H1 (cell line): ENCODE measurements around the gene ASB1. TPM values are rescaled to one million over a fixed set of nuclear protein-coding genes. Genes with fewer than 3 reads are reported as not detected.

Experiments used
- CTCF ChIA-PET: fragments of 300-600 bp; sonication (Branson Sonifier 250); formaldehyde crosslinking; loops from one replicate; lab custom pipeline; 2021; ENCODE audit not compliant: partially characterized antibody; lab: Charles Lee
- POLR2A ChIA-PET: fragments of 300-600 bp; sonication (Branson Sonifier 250); formaldehyde crosslinking; loops from one replicate; lab custom pipeline; 2021; ENCODE audit warnings: inconsistent platforms; ENCODE audit not compliant: partially characterized antibody; lab: Charles Lee
- DNase-seq, 2 experiments: peaks; one replicate each; pipeline versions ENCODE4 v3.0.0 to v3.0.0-alpha.2; 2010 to 2022; ENCODE audit warnings: low spot score in 2 of 2, low read depth in 1 of 2, mixed read lengths in 1 of 2
- FAIRE-seq: peaks from 2 replicates; lab custom pipeline; 2011; peaks lifted over from hg19 to GRCh38; lab: Jason Lieb, UNC
- H2AFZ ChIP-seq: 2 replicates; pipeline ENCODE4 v1.8.1; 2012; ENCODE audit warnings: low read length, inconsistent platforms
- H2AK5ac ChIP-seq: 2 replicates; pipeline ENCODE4 v1.6.1; 2013; ENCODE audit warnings: low read depth, low read length
- H2BK120ac ChIP-seq: replicated peaks from 2 replicates; pipeline ENCODE3; 2013; ENCODE audit warnings: low read depth, low read length, inconsistent platforms
- H2BK12ac ChIP-seq: 2 replicates; pipeline ENCODE4 v1.6.1; 2013; ENCODE audit warnings: low read depth, low read length
- H2BK15ac ChIP-seq: 2 replicates; pipeline ENCODE4 v1.6.1; 2013; ENCODE audit warnings: low read length
- H2BK20ac ChIP-seq: 2 replicates; pipeline ENCODE4 v1.6.1; 2013; ENCODE audit warnings: low read length
- H2BK5ac ChIP-seq: 2 replicates; pipeline ENCODE4 v1.6.1; 2013; ENCODE audit warnings: low read depth, low read length
- H3K14ac ChIP-seq: 2 replicates; pipeline ENCODE4 v1.6.1; 2013; ENCODE audit warnings: inconsistent platforms; ENCODE audit not compliant: insufficient read length
- H3K18ac ChIP-seq: 2 replicates; pipeline ENCODE4 v1.6.1; 2013; ENCODE audit warnings: low read length; ENCODE audit errors: extremely low read depth
- H3K23ac ChIP-seq: 2 replicates; pipeline ENCODE4 v1.6.1; 2013; ENCODE audit warnings: inconsistent platforms; ENCODE audit not compliant: insufficient read length
- H3K23me2 ChIP-seq: 2 replicates; pipeline ENCODE4 v1.6.1; 2013; ENCODE audit warnings: low read depth, low read length
- H3K27ac ChIP-seq: 2 replicates; pipeline ENCODE4 v1.6.1; 2011; ENCODE audit warnings: low read depth, low read length, inconsistent platforms
- H3K27me3 ChIP-seq, 4 experiments: replicated peaks in 1 of 4; 1 replicate in 1 of 4; 2 replicates in 3 of 4; pipeline versions ENCODE4 v1.6.1 to v1.8.1; 2011 to 2013; ENCODE audit warnings: low read length in 3 of 4, mild to moderate bottlenecking in 3 of 4, inconsistent platforms in 2 of 4, mixed read lengths in 2 of 4, moderate library complexity in 1 of 4; ENCODE audit not compliant: control insufficient read depth in 3 of 4, insufficient read depth in 3 of 4; ENCODE audit errors: extremely low read depth in 1 of 4
- H3K36me3 ChIP-seq, 4 experiments: 2 replicates each; pipeline versions ENCODE4 v1.6.1 to v1.8.1; 2011 to 2013; ENCODE audit warnings: mild to moderate bottlenecking in 4 of 4, low read length in 3 of 4, moderate library complexity in 2 of 4, control low read depth in 1 of 4, inconsistent platforms in 1 of 4; ENCODE audit not compliant: insufficient read depth in 4 of 4, control insufficient read depth in 2 of 4
- H3K4ac ChIP-seq: replicated peaks from 2 replicates; pipeline ENCODE3; 2013; ENCODE audit warnings: low read length, low read depth, mixed read lengths, inconsistent platforms; ENCODE audit not compliant: insufficient read length
- H3K4me1 ChIP-seq, 4 experiments: replicated peaks in 1 of 4; 1 replicate in 1 of 4; 2 replicates in 3 of 4; pipeline versions ENCODE4 v1.6.1 to v1.8.1; 2011 to 2013; ENCODE audit warnings: low read length in 3 of 4, inconsistent platforms in 2 of 4, mixed read lengths in 1 of 4; ENCODE audit not compliant: insufficient read depth in 4 of 4, control insufficient read depth in 3 of 4
- H3K4me2 ChIP-seq, 2 experiments: 2 replicates each; pipeline versions ENCODE4 v1.6.1 to v1.8.1; 2011 to 2013; ENCODE audit warnings: low read depth in 2 of 2, low read length in 2 of 2, control low read depth in 1 of 2, inconsistent platforms in 1 of 2, mild to moderate bottlenecking in 1 of 2; ENCODE audit not compliant: insufficient read depth in 1 of 2
- H3K4me3 ChIP-seq, 4 experiments: fragments of 200-600, 300-600 bp in 1 of 4; sonication (generic), shearing (Covaris generic), sonication (Bioruptor Twin) in 1 of 4; 2 replicates each; pipeline versions ENCODE4 v1.5.1 to v1.8.1; 2011 to 2016; ENCODE audit warnings: low read length in 4 of 4, low read depth in 3 of 4, control low read depth in 2 of 4, inconsistent platforms in 2 of 4, mild to moderate bottlenecking in 2 of 4, mixed read lengths in 1 of 4, moderate library complexity in 1 of 4; ENCODE audit not compliant: insufficient read depth in 2 of 4; ENCODE audit errors: extremely low read depth in 1 of 4
- H3K56ac ChIP-seq: replicated peaks from 2 replicates; pipeline ENCODE3; 2013; ENCODE audit warnings: low read depth, mild to moderate bottlenecking, mixed read lengths, low read length, inconsistent platforms; ENCODE audit not compliant: insufficient read length
- H3K79me1 ChIP-seq: 2 replicates; pipeline ENCODE4 v1.6.1; 2013; ENCODE audit warnings: low read depth, low read length, control low read depth
- H3K79me2 ChIP-seq, 2 experiments: 2 replicates each; pipeline versions ENCODE4 v1.6.1 to v1.8.1; 2012 to 2013; ENCODE audit warnings: low read length in 2 of 2, mild to moderate bottlenecking in 2 of 2, inconsistent platforms in 1 of 2; ENCODE audit not compliant: insufficient read depth in 2 of 2, control insufficient read depth in 1 of 2
- H3K9ac ChIP-seq, 4 experiments: replicated peaks in 1 of 4; 1 replicate in 1 of 4; 2 replicates in 3 of 4; pipeline versions ENCODE4 v1.6.1 to v1.8.1; 2011 to 2013; ENCODE audit warnings: low read depth in 3 of 4, low read length in 3 of 4, control low read depth in 2 of 4, mild to moderate bottlenecking in 2 of 4, moderate library complexity in 2 of 4, inconsistent platforms in 1 of 4; ENCODE audit errors: extremely low read depth in 1 of 4
- H3K9me3 ChIP-seq, 2 experiments: 2 replicates each; pipeline versions ENCODE4 v1.6.1 to v1.8.1; 2012 to 2013; ENCODE audit warnings: mild to moderate bottlenecking in 2 of 2, moderate library complexity in 2 of 2, control low read depth in 1 of 2, inconsistent platforms in 1 of 2, low read depth in 1 of 2, low read length in 1 of 2, mixed read lengths in 1 of 2; ENCODE audit not compliant: insufficient read depth in 2 of 2
- H4K20me1 ChIP-seq, 2 experiments: replicated peaks in 1 of 2; 2 replicates each; pipeline versions ENCODE3 to v1.8.1; 2011 to 2013; ENCODE audit warnings: inconsistent platforms in 2 of 2, low read length in 2 of 2, mild to moderate bottlenecking in 1 of 2; ENCODE audit not compliant: insufficient read depth in 2 of 2, control insufficient read depth in 1 of 2
- H4K5ac ChIP-seq: 2 replicates; pipeline ENCODE4 v1.6.1; 2013; ENCODE audit warnings: low read length, low read depth, mixed read lengths, inconsistent platforms; ENCODE audit not compliant: insufficient read length
- H4K8ac ChIP-seq: 2 replicates; pipeline ENCODE4 v1.8.0; 2013; ENCODE audit warnings: mild to moderate bottlenecking, moderate library complexity, low read length, inconsistent platforms; ENCODE audit not compliant: insufficient read depth; ENCODE audit errors: extremely low read depth
- H4K91ac ChIP-seq: replicated peaks from 2 replicates; pipeline ENCODE3; 2013; ENCODE audit warnings: low read length, mixed read lengths, inconsistent platforms; ENCODE audit not compliant: insufficient read length
- HDAC6 ChIP-seq: IDR thresholded peaks from one replicate; pipeline ENCODE4 v1.7.1; 2012; ENCODE audit warnings: low read depth, mild to moderate bottlenecking, inconsistent platforms, low read length, moderate library complexity
- WGBS, 2 experiments: shearing (Covaris generic) in 1 of 2; methylation state at CpG; one replicate each; pipeline versions ENCODE4 v1.1.6 to v1.1.7; 2013 to 2015; ENCODE audit warnings: low lambda C conversion rate in 2 of 2, mixed read lengths in 2 of 2, inconsistent platforms in 1 of 2, low coverage in 1 of 2, missing lambda C conversion rate in 1 of 2; ENCODE audit not compliant: insufficient replicate concordance in 2 of 2, insufficient coverage in 1 of 2, insufficient read length in 1 of 2; ENCODE audit errors: extremely low coverage in 1 of 2, missing lambda C conversion rate in 1 of 2; 5-methylcytosine and 5-hydroxymethylcytosine counted together
- polyA plus RNA-seq, 7 experiments: library from polyadenylated mRNA; depleted of rRNA in 3 of 7; stranded (reverse) in 5 of 7; unstranded in 2 of 7; fragments of >200 nt in 5 of 7; fragments of 200-250 nt in 2 of 7; gene quantifications; 1 replicate in 5 of 7; 2 replicates in 1 of 7; 4 replicates in 1 of 7; pipeline versions ENCODE4 v1.2.1 to v1.2.3, GENCODE V29; 2011 to 2013; ENCODE audit warnings: missing spikeins in 2 of 7, mixed read lengths in 2 of 7
- total RNA-seq: library from RNA; stranded (reverse); fragmentation: NEBNext Ultra II Directional; extraction: Animal tissue kit (Norgen Biotek cat#: 25700); gene quantifications from 2 replicates; pipeline ENCODE4 v1.2.1, GENCODE V29; 2021

ASB1 gene
- total and polyA plus RNA-seq, 2 of the 8 experiments (the other 6 are each of a cell fraction or from before 2014, with no cell fraction given): 24.1 to 36.0 TPM

- no peak for TF ChIP-seq HDAC6
- 0 out of 7 replicates have a peak, but pooled peaks cover 0 to 4% (median 0%) of the 10 kb centered on the region in 4 experiments for H3K27me3 ChIP-seq
- POLR2A ChIA-PET: interaction anchor here (0.6 kb wide), 1 partner anchor 988 kb away, joined by 3 read pairs; no protein-coding TSS in a partner anchor
- H3K4me2 ChIP-seq: no peak overlapping the region
- no peak overlapping the region for H3K4me3 ChIP-seq
- CTCF ChIA-PET: interaction anchor here (1.3 to 1.9 kb wide), 3 partner anchors 13 to 145 kb away, joined by 3 to 5 read pairs (median 4); no protein-coding TSS in a partner anchor
- no peak overlapping the region for H2AFZ ChIP-seq
- no peaks in the 10 kb centered on the region; a peak in 1 of 7 replicates for H3K4me1 ChIP-seq
- no peak overlapping the region for H2BK20ac ChIP-seq
- H4K20me1 ChIP-seq: peaks cover 1 to 5% of the 10 kb centered on the region in 2 experiments
- no peak overlapping the region for H3K56ac ChIP-seq
- peaks cover 0 to 19% (median 9%) of the 10 kb centered on the region in 4 experiments; a peak in 6 of 8 replicates for H3K36me3 ChIP-seq
- DNase-seq: peak in 1 of 2 experiments; percentile 33
- H2BK15ac ChIP-seq: no peak overlapping the region
- H3K14ac ChIP-seq: no peak overlapping the region
- no peak overlapping the region for H2BK120ac ChIP-seq
- no peak overlapping the region for H2BK5ac ChIP-seq
- H3K18ac ChIP-seq: no peak overlapping the region
- no peak overlapping the region for H3K23ac ChIP-seq
- H3K9me3 ChIP-seq: peaks cover 0 to 3% of the 10 kb centered on the region in 2 experiments; a peak in 2 of 4 replicates
- no peak overlapping the region for H3K4ac ChIP-seq
- peaks cover 2% of the 10 kb centered on the region; the same call in 1 of the 2 replicates for H3K79me1 ChIP-seq
- 90% methylated on average over 4 of the region's 4 CpGs; no CpG with 5 or more reads in 1 of the 2 experiments for WGBS, 2 experiments
- H3K79me2 ChIP-seq: no peaks in the 10 kb centered on the region; a peak in 1 of 4 replicates
- H3K27ac ChIP-seq: no peak overlapping the region
- no peak overlapping the region for H2AK5ac ChIP-seq
- H4K8ac ChIP-seq: no peak overlapping the region
- no peak overlapping the region for H3K9ac ChIP-seq
- no peaks in the 10 kb centered on the region for H3K23me2 ChIP-seq
- FAIRE-seq: no peak
- H4K91ac ChIP-seq: no peak overlapping the region
- H2BK12ac ChIP-seq: no peak overlapping the region
- no peak overlapping the region for H4K5ac ChIP-seq
Observed at GRCh38 chr2:238453842-238454241, 27.1 kb downstream of the ASB1 start.
